AG09319 (cell line): Measurements from ENCODE around the gene CGB8.

Experiments used
- DNase-seq: peaks from one replicate; pipeline ENCODE4 v3.0.0-alpha.2; 2010; ENCODE audit warnings: low read depth; ENCODE audit errors: extremely low read depth
- CTCF ChIP-seq: IDR thresholded peaks from 2 replicates; pipeline ENCODE4 v1.5.1; 2011; ENCODE audit warnings: low read depth, mild to moderate bottlenecking, inconsistent platforms, low read length, moderate library complexity

Gene CGB8

DNA sequence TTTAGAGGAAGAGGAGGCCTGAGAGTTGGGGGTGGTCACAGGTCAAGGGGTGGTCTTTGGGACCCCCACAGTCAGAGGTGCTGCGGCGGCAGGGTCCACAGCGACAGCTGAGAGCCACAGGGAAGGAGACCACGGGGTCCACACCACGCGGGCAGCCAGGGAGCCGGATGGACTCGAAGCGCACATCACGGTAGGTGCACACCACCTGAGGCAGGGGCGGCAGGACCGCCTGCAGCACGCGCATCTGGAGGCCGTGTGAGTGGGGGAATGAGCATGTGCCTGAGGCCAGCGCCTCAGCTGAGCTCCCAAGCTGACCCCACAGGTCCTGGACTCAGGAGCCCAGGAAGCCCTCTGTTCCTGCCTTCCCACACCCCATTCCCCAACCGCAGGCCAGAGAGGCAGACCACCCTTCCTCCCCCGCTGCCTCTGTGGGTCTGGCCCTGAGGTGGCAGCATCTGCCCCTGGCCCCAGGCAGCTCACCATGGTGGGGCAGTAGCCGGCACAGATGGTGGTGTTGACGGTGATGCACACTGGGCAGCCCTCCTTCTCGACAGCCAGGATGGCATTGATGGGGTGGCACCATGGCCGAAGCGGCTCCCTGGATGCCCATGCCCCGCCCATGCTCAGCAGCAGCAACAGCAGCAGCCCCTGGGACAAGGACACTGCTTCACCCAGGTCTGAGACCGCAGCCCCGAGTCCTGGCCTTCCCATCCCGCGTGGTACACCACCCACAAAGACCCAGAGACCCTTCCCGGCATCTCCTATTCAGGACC, 32.7 kb downstream of the CGB8 start:
- TF ChIP-seq CTCF: no peak
- DNase-seq: no peak

GRCh38 chr19:49014870-49015255, 34.0 kb downstream of the CGB8 start:
- no peak for DNase-seq
- TF ChIP-seq CTCF: no peak

DNA sequence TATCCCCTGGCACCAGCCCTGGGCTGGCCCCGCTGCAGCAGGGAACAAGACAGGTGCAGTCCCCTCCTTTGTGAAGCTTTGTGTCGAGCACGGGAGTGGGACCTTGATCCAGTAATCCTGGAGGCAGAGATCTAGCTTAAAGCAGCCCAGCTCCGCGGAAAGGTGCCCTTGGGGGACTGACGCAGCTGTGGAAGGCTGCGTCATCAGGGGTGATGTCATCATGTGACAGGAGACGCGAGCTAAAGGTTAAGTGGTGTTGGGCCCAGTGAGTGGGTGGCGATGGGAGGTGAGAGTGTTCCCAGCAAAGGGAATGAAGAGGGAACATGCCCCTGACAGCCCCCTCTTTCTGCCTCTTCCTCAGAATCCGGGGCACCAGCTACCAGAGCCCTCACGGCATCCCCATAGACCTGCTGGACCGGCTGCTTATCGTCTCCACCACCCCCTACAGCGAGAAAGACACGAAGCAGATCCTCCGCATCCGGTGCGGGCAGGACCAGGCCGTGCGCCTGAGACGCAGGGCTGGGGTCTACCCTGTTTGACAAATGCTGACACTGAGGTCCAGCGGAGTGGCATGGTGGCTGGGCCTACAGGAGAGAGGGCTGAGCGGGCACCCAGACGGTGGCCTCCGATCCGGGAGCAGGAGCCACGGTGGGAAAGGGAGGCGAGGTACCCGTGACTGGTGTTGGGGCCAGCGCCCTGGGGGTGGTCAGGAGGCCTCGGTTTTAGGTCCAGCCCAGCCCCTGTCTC, 34.6 kb downstream of the CGB8 start:
- no peak for DNase-seq
- no peak for TF ChIP-seq CTCF

DNA sequence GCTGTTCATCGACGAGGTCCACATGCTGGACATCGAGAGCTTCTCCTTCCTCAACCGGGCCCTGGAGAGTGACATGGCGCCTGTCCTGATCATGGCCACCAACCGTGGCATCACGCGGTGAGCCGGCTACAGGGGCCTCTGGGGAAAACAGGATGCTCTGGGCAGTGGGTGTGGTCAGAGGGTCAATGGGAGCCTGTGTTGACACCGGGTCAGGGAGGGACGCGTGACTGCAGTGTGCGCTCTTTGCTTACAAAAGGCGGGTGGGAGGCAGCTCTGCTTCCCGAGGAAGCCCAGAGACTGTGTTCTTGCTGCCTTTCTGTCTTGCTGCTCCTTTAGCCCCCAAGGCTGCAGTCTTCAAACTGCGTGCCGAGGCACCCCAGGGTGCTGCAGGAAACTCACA, 37.7 kb downstream of the CGB8 start:
- no peak for TF ChIP-seq CTCF
- no peak for DNase-seq

DNA sequence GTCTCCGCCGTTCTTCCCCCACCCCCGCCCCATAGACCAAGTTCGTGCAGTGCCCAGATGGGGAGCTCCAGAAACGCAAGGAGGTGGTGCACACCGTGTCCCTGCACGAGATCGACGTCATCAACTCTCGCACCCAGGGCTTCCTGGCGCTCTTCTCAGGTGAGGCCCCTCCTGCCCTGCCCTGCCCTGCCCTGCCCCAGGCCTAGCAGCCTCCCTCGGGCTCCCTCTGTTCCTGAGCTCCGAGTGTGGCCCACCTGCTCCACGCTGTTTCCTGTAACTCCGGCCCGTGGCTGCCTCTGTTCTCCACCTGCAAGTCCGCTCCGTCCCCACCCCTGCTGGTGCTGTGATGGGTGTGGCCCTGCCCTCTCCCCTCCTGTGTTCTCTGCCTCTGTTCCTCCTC, 38.5 kb downstream of the CGB8 start:
- no peak for DNase-seq
- no peak for TF ChIP-seq CTCF

GRCh38 chr19:49009828-49010227, 39.1 kb downstream of the CGB8 start:
- no peak for TF ChIP-seq CTCF
- DNase-seq: no peak

DNA sequence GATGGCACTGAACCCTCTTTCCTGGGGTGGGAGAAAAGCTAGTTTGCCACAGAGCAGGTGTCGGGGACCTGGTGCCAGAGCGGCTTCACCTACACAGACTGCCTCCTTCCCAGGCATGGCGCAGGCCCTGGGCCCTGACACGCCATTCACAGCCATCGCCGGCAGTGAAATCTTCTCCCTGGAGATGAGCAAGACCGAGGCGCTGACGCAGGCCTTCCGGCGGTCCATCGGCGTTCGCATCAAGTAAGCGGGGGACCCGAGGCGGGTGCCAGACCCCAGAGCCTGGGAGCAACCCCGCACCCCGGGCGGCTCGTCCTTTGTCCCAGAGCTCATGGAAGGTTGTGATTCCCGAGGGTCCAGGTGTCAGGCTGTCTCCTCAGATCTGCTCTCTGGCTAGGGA, 42.0 kb downstream of the CGB8 start:
- TF ChIP-seq CTCF: no peak
- no peak for DNase-seq
